Lower leg skin (tissue), 4 donors: ENCODE results near the gene KCNMA1. TPM values are rescaled to one million over a fixed set of nuclear protein-coding genes. Genes with fewer than 3 reads are reported as not detected.

ENCODE experiments used
- DNase-seq, 2 donors: peaks; one replicate each; pipeline ENCODE4 v3.0.0-alpha.2; 2019; ENCODE audit warnings: low spot score in 2 of 2
- H3K4me3 ChIP-seq: fragments of 200-600 bp; sonication (generic); 2 replicates; pipeline ENCODE4 v1.5.1; 2017; ENCODE audit warnings: mild to moderate bottlenecking, low read depth; ENCODE audit not compliant: poor library complexity, severe bottlenecking
- CTCF ChIP-seq, 3 donors: fragments of 450-650 bp; IDR thresholded peaks; one replicate each; pipeline ENCODE4 v1.5.1; 2016; ENCODE audit warnings: antibody characterized with exemption in 3 of 3, mild to moderate bottlenecking in 3 of 3, moderate library complexity in 2 of 3
- POLR2A ChIP-seq, 2 donors: fragments of 450-650 bp; IDR thresholded peaks; one replicate each; pipeline ENCODE4 v1.6.1; 2016 to 2017; ENCODE audit warnings: antibody characterized with exemption in 2 of 2, mild to moderate bottlenecking in 1 of 2, moderate library complexity in 1 of 2
- WGBS, 2 donors: methylation state at CpG; one replicate each; pipeline ENCODE4 v1.1.5; 2018; 5-methylcytosine and 5-hydroxymethylcytosine counted together
- intact Hi-C: fragments of 100-400 bp; cut with DNase I; formaldehyde crosslinking; loops from one replicate; pipeline ENCODE4 v1.15.0; 2023; ENCODE audit warnings: low total_unique reads
- total RNA-seq, 4 donors: library from RNA; depleted of rRNA; stranded (reverse); fragments of >200 nt; gene quantifications; one replicate each; pipeline ENCODE4 v1.1.0, GENCODE V29; 2016

The KCNMA1 gene
- total RNA-seq, 4 donors from 2014 or later = 4.1 to 9.9 (median 6.5) TPM

- TF ChIP-seq CTCF (IDR thresholded peaks at IDR 0.05) (no peak), POLR2A (IDR thresholded peaks at IDR 0.05) (no peak)
- H3K4me3 ChIP-seq = no peak overlapping the region
- DNase-seq = no peak
- intact Hi-C loops = no loop called here
These were observed 585.8 kb downstream of the KCNMA1 start for GRCh38 chr10:77051837-77052236.

GRCh38 chr10:77049896-77050295 is 587.7 kb downstream of the KCNMA1 start:
- no peak overlapping the region for H3K4me3 ChIP-seq
- WGBS, 2 donors = 64 to 76% methylated on average over 3 of the region's 3 CpGs
- TF ChIP-seq CTCF (IDR thresholded peaks at IDR 0.05) = no peak
- TF ChIP-seq POLR2A (IDR thresholded peaks at IDR 0.05) = no peak
- intact Hi-C loops = no loop called here
- DNase-seq = no peak

- H3K4me3 ChIP-seq = no peak overlapping the region
- intact Hi-C loops = no loop called here
- TF ChIP-seq POLR2A (IDR thresholded peaks at IDR 0.05) (no peak), CTCF (IDR thresholded peaks at IDR 0.05) (no peak)
- 79 to 87% methylated on average over 3 of the region's 3 CpGs for WGBS, 2 donors
- DNase-seq = no peak
These were observed 588.5 kb downstream of the KCNMA1 start for GRCh38 chr10:77049146-77049545.

- no peak for DNase-seq
- no peak overlapping the region for H3K4me3 ChIP-seq
- intact Hi-C loops = no loop called here
- TF ChIP-seq POLR2A (IDR thresholded peaks at IDR 0.05) (no peak), CTCF (IDR thresholded peaks at IDR 0.05) (no peak)
- WGBS, 2 donors = 30 to 43% methylated on average over 2 of the region's 2 CpGs
These were observed 592.5 kb downstream of the KCNMA1 start for GRCh38 chr10:77045085-77045484.

GRCh38 chr10:77043420-77043763 is 594.2 kb downstream of the KCNMA1 start:
- 93 to 95% methylated on average over 2 of the region's 2 CpGs for WGBS, 2 donors
- no peak for DNase-seq
- TF ChIP-seq CTCF (IDR thresholded peaks at IDR 0.05) (no peak), POLR2A (IDR thresholded peaks at IDR 0.05) (no peak)
- no peak overlapping the region for H3K4me3 ChIP-seq
- intact Hi-C loops = no loop called here

GRCh38 chr10:77042706-77043419 is 594.7 kb downstream of the KCNMA1 start:
- intact Hi-C loops = no loop called here
- DNase-seq = no peak
- H3K4me3 ChIP-seq = no peak overlapping the region
- WGBS, 2 donors = 87 to 88% methylated on average over 4 of the region's 4 CpGs
- TF ChIP-seq POLR2A (IDR thresholded peaks at IDR 0.05) = no peak
- TF ChIP-seq CTCF (IDR thresholded peaks at IDR 0.05) = no peak
